Fibroblast of villous mesenchyme (primary cell): ENCODE measurements around the gene MACROD1. TPM values are rescaled to one million over a fixed set of nuclear protein-coding genes. Genes with fewer than 3 reads are reported as not detected.
"Not testable (repeated sequence)": the region's sequence is repeated elsewhere in the genome, so short reads cannot be mapped to it uniquely, and the experiment has no call there.

Experiments
- DNase-seq: peaks from one replicate; pipeline ENCODE4 v3.0.0-alpha.2; 2010; ENCODE audit warnings: low read depth
- H3K4me3 ChIP-seq: 2 replicates; pipeline ENCODE4 v1.5.1; 2011; ENCODE audit warnings: low read depth, mild to moderate bottlenecking, low read length
- CTCF ChIP-seq: IDR thresholded peaks from 2 replicates; pipeline ENCODE4 v1.5.1; 2012; ENCODE audit warnings: low read depth, mild to moderate bottlenecking, low read length; ENCODE audit not compliant: insufficient read depth
- total RNA-seq: library from RNA; depleted of rRNA; stranded (reverse); fragments of >200 nt; gene quantifications from 2 replicates; pipeline ENCODE4 v1.2.3, GENCODE V29; 2012

MACROD1 gene
- total RNA-seq, 1 donor, result 8.6 TPM

GRCh38 chr11:63978551-63979239 is 187.2 kb downstream of the MACROD1 start:
- DNase-seq, result no peak
- no peak overlapping the region for H3K4me3 ChIP-seq
- TF ChIP-seq CTCF, result no peak

GRCh38 chr11:63974259-63975143 is 191.4 kb downstream of the MACROD1 start, which contains the start of gene COX8A:
Gene COX8A, plus strand, starts transcription at chr11:63974620. Its CDS starts 61 bp downstream, at chr11:63974681.
- H3K4me3 ChIP-seq, result peak within 1 kb of the TSS; percentile 97
- peak; percentile 20 for TF ChIP-seq CTCF
- DNase-seq, result peak; percentile 100

GRCh38 chr11:63973912-63974258 is 192.0 kb downstream of the MACROD1 start:
- H3K4me3 ChIP-seq, result peak overlapping the region; percentile 30
- DNase-seq, result not testable (repeated sequence)

GRCh38 chr11:63970902-63971301 is 195.0 kb downstream of the MACROD1 start:
- H3K4me3 ChIP-seq, result no peak overlapping the region
- DNase-seq, result no peak
- no peak for TF ChIP-seq CTCF

GRCh38 chr11:63969461-63969860 is 196.5 kb downstream of the MACROD1 start:
- no peak for TF ChIP-seq CTCF
- no peak overlapping the region for H3K4me3 ChIP-seq
- no peak for DNase-seq

GRCh38 chr11:63966444-63966843 is 199.5 kb downstream of the MACROD1 start:
- no peak for DNase-seq
- TF ChIP-seq CTCF, result no peak

GRCh38 chr11:63963895-63964294 is 202.0 kb downstream of the MACROD1 start:
- not testable (repeated sequence) for DNase-seq, H3K4me3 ChIP-seq

More at GRCh38 chr11:63966444-63966843, 199.5 kb downstream of the MACROD1 start:
- H3K4me3 ChIP-seq, result no peak overlapping the region
